Right lobe of liver (tissue), 4 donors: ENCODE results near the gene CALML6.

ENCODE experiments used
- CTCF ChIP-seq, 4 donors: fragments of 200-600 bp in 3 of 4; fragments of 450-650 bp in 1 of 4; IDR thresholded peaks; one replicate each; pipeline versions ENCODE4 v1.5.1 to v1.8.0; 2016 to 2022; ENCODE audit warnings: antibody characterized with exemption in 4 of 4, mild to moderate bottlenecking in 2 of 4
- POLR2A ChIP-seq: fragments of 450-650 bp; IDR thresholded peaks from one replicate; pipeline ENCODE4 v1.6.1; 2017; ENCODE audit warnings: antibody characterized with exemption, mild to moderate bottlenecking
- donor health status: DM: no; HTN: no; CAD: no.
- donor health status: DM: no; HTN: no; CAD: no.
- donor health status: DM: no; HTN: yes; CAD: no.

- TF ChIP-seq CTCF (IDR thresholded peaks at IDR 0.05) (no peak), POLR2A (no peak)
Observed at GRCh38 chr1:1873186-1873585, 41.9 kb upstream of the CALML6 start.
